ENCODE data around the gene SGTA.

SGTA gene

DNA sequence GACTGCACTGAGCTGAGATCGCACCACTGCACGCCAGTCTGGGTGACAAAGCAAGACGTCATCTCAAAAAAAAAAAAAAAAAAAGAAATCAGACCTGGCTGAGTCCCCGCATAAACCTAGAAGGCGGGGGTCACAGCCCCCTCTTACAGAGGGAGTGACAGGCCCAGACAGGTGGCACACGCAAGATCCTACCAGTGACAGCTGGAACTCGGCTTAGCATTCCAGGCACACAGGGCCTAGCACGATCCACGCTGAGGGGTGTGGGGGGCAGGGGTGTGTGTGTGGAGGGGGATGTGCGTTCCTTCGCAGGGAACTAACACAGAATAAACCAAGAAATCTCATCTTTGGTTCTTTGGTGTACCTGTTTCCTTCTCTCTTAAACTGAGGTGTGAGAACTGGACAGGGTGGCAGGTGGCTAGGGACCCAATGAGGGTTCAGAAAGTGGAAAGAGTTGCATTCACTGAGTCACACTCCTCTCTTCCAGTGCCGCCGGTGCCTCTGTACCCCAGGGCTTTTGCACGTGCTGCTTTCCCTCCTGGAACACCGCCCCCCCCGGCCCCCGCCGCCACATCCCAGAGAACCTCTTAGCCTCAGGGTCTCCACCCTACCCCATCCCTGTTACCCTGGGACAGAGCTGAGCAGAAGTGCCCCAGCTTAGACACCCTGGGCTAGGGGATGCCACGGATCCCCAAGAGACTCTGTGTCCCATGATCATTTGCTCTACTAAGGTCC is 5.0 kb downstream of the SGTA start:
- no peak for DNase-seq (ENCODE audit: extremely low read depth, low read depth)
- TF ChIP-seq, protein P1, sequence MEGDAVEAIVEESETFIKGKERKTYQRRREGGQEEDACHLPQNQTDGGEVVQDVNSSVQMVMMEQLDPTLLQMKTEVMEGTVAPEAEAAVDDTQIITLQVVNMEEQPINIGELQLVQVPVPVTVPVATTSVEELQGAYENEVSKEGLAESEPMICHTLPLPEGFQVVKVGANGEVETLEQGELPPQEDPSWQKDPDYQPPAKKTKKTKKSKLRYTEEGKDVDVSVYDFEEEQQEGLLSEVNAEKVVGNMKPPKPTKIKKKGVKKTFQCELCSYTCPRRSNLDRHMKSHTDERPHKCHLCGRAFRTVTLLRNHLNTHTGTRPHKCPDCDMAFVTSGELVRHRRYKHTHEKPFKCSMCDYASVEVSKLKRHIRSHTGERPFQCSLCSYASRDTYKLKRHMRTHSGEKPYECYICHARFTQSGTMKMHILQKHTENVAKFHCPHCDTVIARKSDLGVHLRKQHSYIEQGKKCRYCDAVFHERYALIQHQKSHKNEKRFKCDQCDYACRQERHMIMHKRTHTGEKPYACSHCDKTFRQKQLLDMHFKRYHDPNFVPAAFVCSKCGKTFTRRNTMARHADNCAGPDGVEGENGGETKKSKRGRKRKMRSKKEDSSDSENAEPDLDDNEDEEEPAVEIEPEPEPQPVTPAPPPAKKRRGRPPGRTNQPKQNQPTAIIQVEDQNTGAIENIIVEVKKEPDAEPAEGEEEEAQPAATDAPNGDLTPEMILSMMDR (IDR thresholded peaks at IDR 0.05; ENCODE audit: low read depth, low read length, missing control alignments) = no peak
- H3K4me3 ChIP-seq (replicated peaks; ENCODE audit: low read depth, low read length) = no peak overlapping the region

- no peak for DNase-seq (ENCODE audit: extremely low read depth, low read depth)
- H3K4me3 ChIP-seq (replicated peaks; ENCODE audit: low read depth, low read length) = no peak overlapping the region
Observed at GRCh38 chr19:2775556-2776430, 7.3 kb downstream of the SGTA start.

DNA sequence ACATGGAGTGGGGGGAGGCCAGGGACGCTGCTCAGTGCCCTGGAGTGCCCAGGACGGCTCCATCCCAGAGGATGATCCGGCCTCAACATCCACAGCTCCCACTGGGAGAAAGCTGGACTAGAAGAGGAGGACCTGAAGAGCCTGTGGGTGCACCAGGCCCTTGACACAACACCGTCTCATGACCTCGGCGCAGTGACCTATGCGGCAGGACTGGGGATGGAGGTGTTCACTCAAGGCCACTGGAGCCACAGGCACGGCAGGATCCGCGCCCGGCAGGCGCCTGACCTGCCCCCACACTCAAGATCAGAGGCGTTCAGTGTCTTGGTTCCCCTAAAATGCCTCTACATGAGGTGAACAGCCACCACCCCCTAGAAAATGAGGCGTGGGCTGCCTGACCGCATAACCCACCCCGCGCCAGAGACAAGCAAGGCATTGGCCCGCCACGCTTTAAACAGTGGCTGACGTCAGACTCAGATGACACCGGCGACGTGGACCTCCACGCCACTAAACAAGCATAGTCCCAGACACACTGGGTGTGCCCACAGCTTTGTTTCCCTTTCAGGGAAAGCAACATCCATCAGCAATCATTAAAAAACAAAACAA is 8.0 kb downstream of the SGTA start:
- no peak for DNase-seq (ENCODE audit: extremely low read depth, low read depth)
- H3K4me3 ChIP-seq (replicated peaks; ENCODE audit: low read depth, low read length) = no peak overlapping the region
- TF ChIP-seq, protein P1 (IDR thresholded peaks at IDR 0.05; ENCODE audit: low read depth, low read length, missing control alignments) = no peak

More at GRCh38 chr19:2775556-2776430, 7.3 kb downstream of the SGTA start:
- TF ChIP-seq, protein P1 (IDR thresholded peaks at IDR 0.05; ENCODE audit: low read depth, low read length, missing control alignments) = no peak

GRCh38 chr19:2774083-2774679 is 8.9 kb downstream of the SGTA start:
- TF ChIP-seq, protein P1 (IDR thresholded peaks at IDR 0.05; ENCODE audit: low read depth, low read length, missing control alignments) = no peak
- DNase-seq (ENCODE audit: extremely low read depth, low read depth) = no peak
- no peak overlapping the region for H3K4me3 ChIP-seq (replicated peaks; ENCODE audit: low read depth, low read length)

DNA sequence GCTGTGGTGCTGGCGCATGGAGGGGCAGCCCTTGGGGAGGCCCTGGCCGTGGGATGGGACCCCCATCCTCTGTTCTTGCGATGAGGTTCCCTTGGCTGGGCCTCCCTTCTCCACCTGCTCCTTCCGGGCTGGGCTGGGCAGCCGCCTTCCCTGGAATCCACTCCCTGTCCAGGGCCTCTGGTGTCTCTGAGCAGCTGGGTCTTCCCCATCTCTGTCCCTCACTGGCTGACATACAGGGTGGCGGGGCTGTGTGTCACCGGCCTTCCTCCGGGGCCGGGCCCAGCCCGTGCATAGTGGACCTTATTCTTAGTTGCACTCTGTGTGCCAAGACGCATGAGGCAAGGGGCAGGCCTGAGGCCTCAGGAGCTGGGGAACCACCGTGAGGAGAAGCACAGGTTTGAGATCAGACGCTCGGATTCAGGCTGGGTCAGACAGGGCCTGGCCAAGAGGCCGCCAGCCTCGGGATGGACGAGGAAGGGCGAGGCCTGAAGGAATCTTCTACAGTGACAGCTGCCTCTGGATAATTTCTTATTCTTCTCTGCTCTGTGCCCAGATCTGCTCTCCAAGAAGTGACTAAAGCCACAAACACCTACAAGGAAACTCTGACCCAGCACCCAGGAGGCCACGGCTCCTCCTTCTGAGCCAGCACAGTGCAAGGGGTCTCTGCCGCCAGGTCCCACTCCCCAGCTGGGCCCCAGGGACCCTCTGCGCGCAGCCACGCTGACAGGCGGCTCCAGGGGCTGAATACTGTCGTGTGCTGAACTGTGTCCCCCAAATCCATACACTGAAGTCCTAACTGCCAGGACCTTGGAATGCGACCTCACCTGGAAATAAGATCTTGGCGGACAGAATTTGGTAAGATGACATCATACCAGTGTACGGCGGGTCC is 11.0 kb downstream of the SGTA start:
- no peak for DNase-seq (ENCODE audit: extremely low read depth, low read depth)
- TF ChIP-seq, protein P1 (IDR thresholded peaks at IDR 0.05; ENCODE audit: low read depth, low read length, missing control alignments) = no peak
- no peak overlapping the region for H3K4me3 ChIP-seq (replicated peaks; ENCODE audit: low read depth, low read length)

Data from HFF-Myc (cell line).